Activated CD4-positive, alpha-beta T cell treated with anti-CD3 and anti-CD28 coated beads for 36 hours (primary cell): ENCODE results near the gene SDHAF1. TPM values are rescaled to one million over a fixed set of nuclear protein-coding genes. Genes with fewer than 3 reads are reported as not detected.

Experiments
- ATAC-seq: fragments of 200-7000 bp; cut with Tn5 transposase; one replicate; pipeline ENCODE4 v1.10.0; 2021; ENCODE audit warnings: mild to moderate bottlenecking, moderate library complexity
- CTCF ChIA-PET: fragments of 350-600 bp; sonication (Branson Sonifier 250); formaldehyde crosslinking; loops from one replicate; lab custom pipeline; 2021; ENCODE audit warnings: antibody characterized with exemption; lab: Charles Lee
- POLR2A ChIA-PET: fragments of 350-600 bp; sonication (Branson Sonifier 250); formaldehyde crosslinking; loops from one replicate; lab custom pipeline; 2021; ENCODE audit warnings: antibody characterized with exemption, inconsistent platforms; lab: Charles Lee
- DNase-seq: peaks from one replicate; pipeline ENCODE4 v3.0.0-alpha.2; 2020
- H3K27ac Mint-ChIP-seq: one replicate; pipeline ENCODE4 v1.8.0; 2021; ENCODE audit warnings: mixed read lengths
- H3K27me3 Mint-ChIP-seq: one replicate; pipeline ENCODE4 v1.8.0; 2021; ENCODE audit warnings: mixed read lengths
- H3K36me3 Mint-ChIP-seq: one replicate; pipeline ENCODE4 v1.8.0; 2021; ENCODE audit warnings: low read depth, mixed read lengths
- H3K4me1 Mint-ChIP-seq: one replicate; pipeline ENCODE4 v1.8.0; 2021; ENCODE audit warnings: mixed read lengths
- H3K4me3 Mint-ChIP-seq: one replicate; pipeline ENCODE4 v1.8.0; 2021; ENCODE audit warnings: mild to moderate bottlenecking, moderate library complexity, mixed read lengths
- H3K9me3 Mint-ChIP-seq: one replicate; pipeline ENCODE4 v1.8.0; 2021; ENCODE audit warnings: low read depth, mixed read lengths
- intact Hi-C, 2 experiments: fragments of 100-400 bp; cut with DNase I in 1 of 2; cut with micrococcal nuclease in 1 of 2; formaldehyde crosslinking; loops; one replicate each; pipeline versions ENCODE4 v1.14.2 to v1.15.1; 2022 to 2024; cut with DNase I, micrococcal nuclease
- total RNA-seq, 2 experiments: library from RNA; stranded (reverse); gene quantifications; one replicate each; pipeline ENCODE4 v1.2.3, GENCODE V29; 2021

SDHAF1 gene
- total RNA-seq, 2 experiments from 2014 or later: 16.0 to 19.2 TPM

- no peak for DNase-seq
- intact Hi-C loops: no loop called here
- ChIA-PET POLR2A (no interaction called here), CTCF (no interaction called here)
- Mint-ChIP-seq H3K27me3 (peaks cover 35% of the 10 kb centered on the region), H3K36me3 (no peaks in the 10 kb centered on the region), H3K9me3 (no peaks in the 10 kb centered on the region), H3K4me1 (peaks cover 5% of the 10 kb centered on the region), H3K27ac (no peak overlapping the region), H3K4me3 (no peak overlapping the region)
- ATAC-seq: no peak
Measured at GRCh38 chr19:35987571-35987896, 7.5 kb upstream of the SDHAF1 start.

GRCh38 chr19:35988824-35989223 is 6.2 kb upstream of the SDHAF1 start:
- ChIA-PET CTCF (no interaction called here), POLR2A (no interaction called here)
- intact Hi-C loops: no loop called here
- Mint-ChIP-seq H3K9me3 (no peaks in the 10 kb centered on the region), H3K4me3 (no peak overlapping the region), H3K36me3 (no peaks in the 10 kb centered on the region), H3K4me1 (peaks cover 5% of the 10 kb centered on the region), H3K27ac (no peak overlapping the region), H3K27me3 (peaks cover 28% of the 10 kb centered on the region)
- DNase-seq (no peak), ATAC-seq (no peak)

GRCh38 chr19:35990156-35990555 is 4.8 kb upstream of the SDHAF1 start:
- intact Hi-C loops: no loop called here
- H3K4me1 Mint-ChIP-seq: peaks cover 10% of the 10 kb centered on the region
- H3K27me3 Mint-ChIP-seq: peaks cover 18% of the 10 kb centered on the region
- H3K36me3 Mint-ChIP-seq: no peaks in the 10 kb centered on the region
- no peaks in the 10 kb centered on the region for H3K9me3 Mint-ChIP-seq
- H3K4me3 Mint-ChIP-seq: no peak overlapping the region
- POLR2A ChIA-PET: no interaction called here
- DNase-seq (no peak), ATAC-seq (no peak)
- CTCF ChIA-PET: no interaction called here
- no peak overlapping the region for H3K27ac Mint-ChIP-seq

GRCh38 chr19:35990771-35991730 is 3.9 kb upstream of the SDHAF1 start:
- no peak overlapping the region for H3K27ac Mint-ChIP-seq
- H3K36me3 Mint-ChIP-seq: peaks cover 4% of the 10 kb centered on the region
- H3K27me3 Mint-ChIP-seq: peaks cover 9% of the 10 kb centered on the region
- H3K9me3 Mint-ChIP-seq: no peaks in the 10 kb centered on the region
- POLR2A ChIA-PET: interaction anchor here (0.5 to 0.9 kb wide), 2 partner anchors 75 to 184 kb away, joined by 3 to 4 read pairs; no protein-coding TSS in a partner anchor
- H3K4me1 Mint-ChIP-seq: peaks cover 15% of the 10 kb centered on the region
- H3K4me3 Mint-ChIP-seq: no peak overlapping the region
- CTCF ChIA-PET: interaction anchor here (0.9 kb wide), 1 partner anchor 40 kb away, joined by 3 read pairs; no protein-coding TSS in a partner anchor
- ATAC-seq (no peak), DNase-seq (no peak)
- intact Hi-C loops: no loop called here

GRCh38 chr19:35991731-35992450 is 3.1 kb upstream of the SDHAF1 start:
- peaks cover 11% of the 10 kb centered on the region for H3K36me3 Mint-ChIP-seq
- no peaks in the 10 kb centered on the region for H3K9me3 Mint-ChIP-seq
- H3K4me3 Mint-ChIP-seq: no peak overlapping the region
- POLR2A ChIA-PET: interaction anchor here (0.9 kb wide), 1 partner anchor 74 kb away, joined by 4 read pairs; no protein-coding TSS in a partner anchor
- no peak overlapping the region for H3K27ac Mint-ChIP-seq
- peaks cover 4% of the 10 kb centered on the region for H3K27me3 Mint-ChIP-seq
- ATAC-seq: no peak
- CTCF ChIA-PET: interaction anchor here (0.9 kb wide), 1 partner anchor 40 kb away, joined by 3 read pairs; no protein-coding TSS in a partner anchor
- intact Hi-C loops: no loop called here
- H3K4me1 Mint-ChIP-seq: peaks cover 18% of the 10 kb centered on the region
- DNase-seq: no peak

GRCh38 chr19:35992907-35993765 is 1.9 kb upstream of the SDHAF1 start:
- H3K27ac Mint-ChIP-seq: no peak overlapping the region
- H3K36me3 Mint-ChIP-seq: peaks cover 18% of the 10 kb centered on the region
- no peaks in the 10 kb centered on the region for H3K27me3 Mint-ChIP-seq
- ChIA-PET CTCF (interaction anchor here (1.2 to 1.3 kb wide), 2 partner anchors 31 to 62 kb away, joined by 4 read pairs; no protein-coding TSS in a partner anchor), POLR2A (no interaction called here)
- peaks cover 26% of the 10 kb centered on the region for H3K4me1 Mint-ChIP-seq
- DNase-seq: no peak
- intact Hi-C loops: no loop called here
- no peak overlapping the region for H3K4me3 Mint-ChIP-seq
- no peaks in the 10 kb centered on the region for H3K9me3 Mint-ChIP-seq
- no peak for ATAC-seq

GRCh38 chr19:35993923-35994598 is 927 bp upstream of the SDHAF1 start:
- no peaks in the 10 kb centered on the region for H3K9me3 Mint-ChIP-seq
- DNase-seq: peak; percentile 51
- no peak for ATAC-seq
- POLR2A ChIA-PET: no interaction called here
- peak overlapping the region; percentile 67 for H3K27ac Mint-ChIP-seq
- H3K4me1 Mint-ChIP-seq: peaks cover 26% of the 10 kb centered on the region
- intact Hi-C loops: loop anchor here in 1 of 2 experiments (2.0 kb wide), 1 partner anchor 35 kb away; no protein-coding TSS in a partner anchor
- H3K36me3 Mint-ChIP-seq: peaks cover 18% of the 10 kb centered on the region
- H3K4me3 Mint-ChIP-seq: peak overlapping the region; percentile 94
- CTCF ChIA-PET: interaction anchor here (1.1 to 1.4 kb wide), 4 partner anchors 18 to 254 kb away, joined by 4 to 7 read pairs (median 4); no protein-coding TSS in a partner anchor
- no peaks in the 10 kb centered on the region for H3K27me3 Mint-ChIP-seq

GRCh38 chr19:35996777-35997176 is 1.8 kb downstream of the SDHAF1 start:
- Mint-ChIP-seq H3K4me3 (peak overlapping the region; percentile 94), H3K27ac (peak overlapping the region; percentile 65), H3K27me3 (no peaks in the 10 kb centered on the region), H3K9me3 (no peaks in the 10 kb centered on the region), H3K4me1 (peaks cover 34% of the 10 kb centered on the region), H3K36me3 (peaks cover 28% of the 10 kb centered on the region)
- ChIA-PET POLR2A (no interaction called here), CTCF (interaction anchor here (0.5 to 1.0 kb wide), 4 partner anchors 11 to 278 kb away, joined by 3 read pairs; no protein-coding TSS in a partner anchor)
- intact Hi-C loops: loop anchor here (5.0 kb wide), 3 partner anchors 39 to 254 kb away; partner anchors contain the start of genes IGFLR1 (in 1 of the 2), THAP8 (in 1 of the 2) and WDR62 (in 1 of the 2)
- ATAC-seq (no peak), DNase-seq (no peak)

- Mint-ChIP-seq H3K9me3 (no peaks in the 10 kb centered on the region), H3K36me3 (peaks cover 22% of the 10 kb centered on the region), H3K4me1 (peaks cover 20% of the 10 kb centered on the region), H3K27ac (no peak overlapping the region), H3K4me3 (no peak overlapping the region), H3K27me3 (no peaks in the 10 kb centered on the region)
- no peak for DNase-seq
- ChIA-PET CTCF (interaction anchor here (0.6 kb wide), 1 partner anchor 126 kb away, joined by 3 read pairs; no protein-coding TSS in a partner anchor), POLR2A (no interaction called here)
- intact Hi-C loops: no loop called here
- no peak for ATAC-seq
Measured at GRCh38 chr19:36001605-36002004, 6.6 kb downstream of the SDHAF1 start.

GRCh38 chr19:36003284-36003683 is 8.3 kb downstream of the SDHAF1 start:
- H3K27me3 Mint-ChIP-seq: no peaks in the 10 kb centered on the region
- CTCF ChIA-PET: no interaction called here
- POLR2A ChIA-PET: no interaction called here
- intact Hi-C loops: no loop called here
- H3K4me1 Mint-ChIP-seq: peaks cover 8% of the 10 kb centered on the region
- no peak overlapping the region for H3K27ac Mint-ChIP-seq
- no peaks in the 10 kb centered on the region for H3K9me3 Mint-ChIP-seq
- no peak overlapping the region for H3K4me3 Mint-ChIP-seq
- DNase-seq (no peak), ATAC-seq (no peak)
- peaks cover 12% of the 10 kb centered on the region for H3K36me3 Mint-ChIP-seq
